Endothelial cell (in vitro differentiated cells): ENCODE measurements around the gene NTN3. TPM values are rescaled to one million over a fixed set of nuclear protein-coding genes. Genes with fewer than 3 reads are reported as not detected.

Source experiments
- DNase-seq: peaks from one replicate; pipeline ENCODE4 v3.0.0; 2021; ENCODE audit warnings: low spot score
- H3K27ac Mint-ChIP-seq: one replicate; pipeline ENCODE4 v1.8.0; 2021; ENCODE audit warnings: mixed read lengths, inconsistent platforms; ENCODE audit not compliant: unreplicated experiment
- H3K27me3 Mint-ChIP-seq: one replicate; pipeline ENCODE4 v1.8.0; 2021; ENCODE audit warnings: mild to moderate bottlenecking, moderate library complexity, mixed read lengths, inconsistent platforms; ENCODE audit not compliant: unreplicated experiment
- H3K36me3 Mint-ChIP-seq: one replicate; pipeline ENCODE4 v1.8.0; 2021; ENCODE audit warnings: mild to moderate bottlenecking, low read depth, mixed read lengths, inconsistent platforms; ENCODE audit not compliant: unreplicated experiment
- H3K4me1 Mint-ChIP-seq: one replicate; pipeline ENCODE4 v1.8.0; 2021; ENCODE audit warnings: mild to moderate bottlenecking, mixed read lengths, inconsistent platforms; ENCODE audit not compliant: unreplicated experiment
- H3K4me3 Mint-ChIP-seq: one replicate; pipeline ENCODE4 v1.8.0; 2021; ENCODE audit warnings: mild to moderate bottlenecking, mixed read lengths, inconsistent platforms; ENCODE audit not compliant: unreplicated experiment
- H3K9me3 Mint-ChIP-seq: one replicate; pipeline ENCODE4 v1.8.0; 2021; ENCODE audit warnings: mixed read lengths, inconsistent platforms; ENCODE audit not compliant: unreplicated experiment
- CTCF ChIP-seq: fragments of 200-600 bp; sonication (generic); IDR thresholded peaks from one replicate; pipeline ENCODE4 v1.5.0; 2021; ENCODE audit warnings: antibody characterized with exemption; ENCODE audit not compliant: unreplicated experiment
- total RNA-seq: library from RNA; stranded (reverse); fragmentation: NEBNext Ultra II Directional; extraction: Animal tissue kit (Norgen Biotek cat#: 25700); gene quantifications from one replicate; pipeline ENCODE4 v1.2.1, GENCODE V29; 2021; ENCODE audit not compliant: unreplicated experiment

Gene NTN3
- total RNA-seq, 1 donor from 2014 or later: not detected

- DNase-seq: no peak
- TF ChIP-seq CTCF: no peak
- no peak overlapping the region for H3K4me3 Mint-ChIP-seq
- H3K4me1 Mint-ChIP-seq: peaks cover 10% of the 10 kb centered on the region
- H3K27me3 Mint-ChIP-seq: peaks cover 15% of the 10 kb centered on the region
- H3K27ac Mint-ChIP-seq: no peak overlapping the region
- no peaks in the 10 kb centered on the region for H3K9me3 Mint-ChIP-seq
- no peaks in the 10 kb centered on the region for H3K36me3 Mint-ChIP-seq
Observed at GRCh38 chr16:2483939-2484897, 13.1 kb downstream of the NTN3 start.

- Mint-ChIP-seq H3K27ac (no peak overlapping the region), H3K9me3 (no peaks in the 10 kb centered on the region), H3K36me3 (no peaks in the 10 kb centered on the region), H3K4me3 (peak overlapping the region; percentile 60), H3K4me1 (peaks cover 10% of the 10 kb centered on the region), H3K27me3 (peaks cover 11% of the 10 kb centered on the region)
- no peak for TF ChIP-seq CTCF
- DNase-seq: no peak
Observed at GRCh38 chr16:2484898-2485508, 13.9 kb downstream of the NTN3 start.

GRCh38 chr16:2485811-2486507, 14.9 kb downstream of the NTN3 start:
- Mint-ChIP-seq H3K27ac (no peak overlapping the region), H3K4me3 (no peak overlapping the region), H3K36me3 (no peaks in the 10 kb centered on the region), H3K9me3 (no peaks in the 10 kb centered on the region), H3K27me3 (peaks cover 11% of the 10 kb centered on the region), H3K4me1 (peaks cover 10% of the 10 kb centered on the region)
- DNase-seq: no peak
- no peak for TF ChIP-seq CTCF

GRCh38 chr16:2486645-2487516, 15.8 kb downstream of the NTN3 start:
- Mint-ChIP-seq H3K9me3 (no peaks in the 10 kb centered on the region), H3K27ac (no peak overlapping the region), H3K4me3 (no peak overlapping the region), H3K4me1 (peaks cover 10% of the 10 kb centered on the region), H3K36me3 (no peaks in the 10 kb centered on the region), H3K27me3 (peaks cover 11% of the 10 kb centered on the region)
- DNase-seq: no peak
- no peak for TF ChIP-seq CTCF
